ENCODE data around the gene DDX59.

DNA sequence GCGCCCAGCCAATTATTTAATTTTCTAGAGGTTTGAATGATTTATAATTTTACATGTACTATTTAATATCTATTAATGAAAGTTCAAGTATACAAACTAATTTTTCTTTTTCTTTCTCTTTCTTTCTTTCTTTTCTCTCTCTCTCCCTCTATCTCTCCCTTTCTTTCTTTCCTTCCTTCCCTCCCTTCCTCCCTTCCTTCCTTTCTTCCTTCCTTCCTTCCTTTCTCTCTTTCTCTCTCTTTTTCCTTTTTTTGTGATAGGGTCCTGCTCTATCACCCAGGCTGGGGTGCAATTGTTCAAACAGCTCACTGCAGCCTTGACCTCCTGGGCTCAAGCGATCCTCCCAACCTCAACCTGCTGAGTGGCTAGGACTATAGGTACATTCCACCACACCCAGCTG, 33.0 kb downstream of the DDX59 start:
- TF ChIP-seq, protein P1, sequence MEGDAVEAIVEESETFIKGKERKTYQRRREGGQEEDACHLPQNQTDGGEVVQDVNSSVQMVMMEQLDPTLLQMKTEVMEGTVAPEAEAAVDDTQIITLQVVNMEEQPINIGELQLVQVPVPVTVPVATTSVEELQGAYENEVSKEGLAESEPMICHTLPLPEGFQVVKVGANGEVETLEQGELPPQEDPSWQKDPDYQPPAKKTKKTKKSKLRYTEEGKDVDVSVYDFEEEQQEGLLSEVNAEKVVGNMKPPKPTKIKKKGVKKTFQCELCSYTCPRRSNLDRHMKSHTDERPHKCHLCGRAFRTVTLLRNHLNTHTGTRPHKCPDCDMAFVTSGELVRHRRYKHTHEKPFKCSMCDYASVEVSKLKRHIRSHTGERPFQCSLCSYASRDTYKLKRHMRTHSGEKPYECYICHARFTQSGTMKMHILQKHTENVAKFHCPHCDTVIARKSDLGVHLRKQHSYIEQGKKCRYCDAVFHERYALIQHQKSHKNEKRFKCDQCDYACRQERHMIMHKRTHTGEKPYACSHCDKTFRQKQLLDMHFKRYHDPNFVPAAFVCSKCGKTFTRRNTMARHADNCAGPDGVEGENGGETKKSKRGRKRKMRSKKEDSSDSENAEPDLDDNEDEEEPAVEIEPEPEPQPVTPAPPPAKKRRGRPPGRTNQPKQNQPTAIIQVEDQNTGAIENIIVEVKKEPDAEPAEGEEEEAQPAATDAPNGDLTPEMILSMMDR (IDR thresholded peaks at IDR 0.05) = no peak
- no peak for TF ChIP-seq POLR2A (IDR thresholded peaks at IDR 0.05)
- TF ChIP-seq POLR2AphosphoS5 (IDR thresholded peaks at IDR 0.05; ENCODE audit: insufficient read depth in 1 of 2, low read depth in 1 of 2) = no peak

Measured in vagina (tissue), 2 donors.